DOHH2 (cell line): ENCODE results near the gene RUNX2.

ENCODE experiments used
- H3F3A ChIP-seq: fragments of 200-600 bp; sonication (generic), shearing (Covaris generic); 2 replicates; pipeline ENCODE4 v1.6.0; 2016; ENCODE audit warnings: antibody characterized with exemption, mild to moderate bottlenecking; ENCODE audit not compliant: control insufficient read depth, insufficient read depth
- H3K27ac ChIP-seq: fragments of 200-600 bp; sonication (generic); 2 replicates; pipeline ENCODE4 v1.5.1; 2014; ENCODE audit warnings: low read depth, mild to moderate bottlenecking, low read length, moderate library complexity
- H3K27me3 ChIP-seq: fragments of 200-600 bp; sonication (generic); 2 replicates; pipeline ENCODE4 v1.6.1; 2014; ENCODE audit warnings: mild to moderate bottlenecking, low read length, mixed read lengths; ENCODE audit not compliant: control insufficient read depth
- H3K36me3 ChIP-seq: fragments of 200-600 bp; sonication (generic); 2 replicates; pipeline ENCODE4 v1.6.1; 2014; ENCODE audit warnings: mild to moderate bottlenecking, low read length, moderate library complexity, mixed read lengths; ENCODE audit not compliant: control insufficient read depth
- H3K4me1 ChIP-seq: fragments of 200-600 bp; sonication (generic); 2 replicates; pipeline ENCODE4 v1.6.1; 2014; ENCODE audit warnings: mild to moderate bottlenecking, low read length, mixed read lengths; ENCODE audit not compliant: control insufficient read depth
- H3K4me2 ChIP-seq: fragments of 200-600 bp; sonication (generic); 2 replicates; pipeline ENCODE4 v1.6.0; 2014; ENCODE audit warnings: mild to moderate bottlenecking, low read length, moderate library complexity
- H3K4me3 ChIP-seq: fragments of 200-600 bp; sonication (generic); 2 replicates; pipeline ENCODE4 v1.5.1; 2014; ENCODE audit warnings: mild to moderate bottlenecking, low read length, mixed read lengths
- H3K79me2 ChIP-seq: fragments of 200-600 bp; sonication (generic); 2 replicates; pipeline ENCODE4 v1.6.1; 2014; ENCODE audit warnings: mild to moderate bottlenecking, low read length, mixed read lengths; ENCODE audit not compliant: control insufficient read depth
- H3K9me2 ChIP-seq: fragments of 200-600 bp; sonication (generic); replicated peaks from 2 replicates; pipeline ENCODE4 v1.6.1; 2014; ENCODE audit warnings: mild to moderate bottlenecking, low read length, mixed read lengths; ENCODE audit not compliant: control insufficient read depth
- H3K9me3 ChIP-seq: fragments of 200-600 bp; sonication (generic); 2 replicates; pipeline ENCODE4 v1.6.1; 2014; ENCODE audit warnings: antibody characterized with exemption, low read length, mixed read lengths; ENCODE audit not compliant: control insufficient read depth, insufficient read depth
- H4K20me1 ChIP-seq: fragments of 200-600 bp; sonication (generic); 2 replicates; pipeline ENCODE4 v1.6.0; 2014; ENCODE audit warnings: low read depth, mild to moderate bottlenecking, antibody characterized with exemption, low read length, moderate library complexity; ENCODE audit not compliant: control insufficient read depth, insufficient read depth
- EZH2phosphoT487 ChIP-seq: fragments of 200-600 bp; sonication (generic); IDR thresholded peaks from 2 replicates; pipeline ENCODE4 v1.6.1; 2017; ENCODE audit warnings: borderline replicate concordance, mild to moderate bottlenecking, antibody characterized with exemption, low read length, moderate library complexity, mixed read lengths
- TF ChIP-seq, protein P1 (sequence below): fragments of 200-600 bp; sonication (generic); IDR thresholded peaks from one replicate; pipeline ENCODE4 v1.5.1; 2014; ENCODE audit warnings: antibody characterized with exemption, mild to moderate bottlenecking, low read depth, low read length; ENCODE audit not compliant: poor library complexity, severe bottlenecking

RUNX2 gene

DNA sequence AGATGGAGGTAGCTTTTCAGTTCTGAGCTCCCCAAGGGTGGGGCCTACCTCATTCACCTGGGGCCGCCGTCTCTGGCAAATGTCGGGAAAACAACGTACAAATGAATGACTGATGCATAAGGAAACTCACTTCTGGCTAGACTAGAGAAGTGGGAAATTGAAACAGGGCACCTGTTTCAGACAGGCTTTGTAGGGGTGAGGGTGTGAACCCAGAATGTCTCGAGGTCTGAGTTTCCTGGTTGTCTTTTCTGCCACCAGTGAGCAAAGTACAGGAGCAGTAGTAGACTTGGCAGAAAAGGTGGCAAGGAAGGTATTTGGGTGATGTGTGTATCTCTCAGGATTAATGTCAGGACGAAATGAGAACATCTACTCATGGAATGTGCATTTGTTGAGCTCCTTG lies 379.0 kb downstream of the RUNX2 start:
- H3K27ac ChIP-seq: no peak overlapping the region
- H3K27me3 ChIP-seq: no peaks in the 10 kb centered on the region
- TF ChIP-seq, protein P1, sequence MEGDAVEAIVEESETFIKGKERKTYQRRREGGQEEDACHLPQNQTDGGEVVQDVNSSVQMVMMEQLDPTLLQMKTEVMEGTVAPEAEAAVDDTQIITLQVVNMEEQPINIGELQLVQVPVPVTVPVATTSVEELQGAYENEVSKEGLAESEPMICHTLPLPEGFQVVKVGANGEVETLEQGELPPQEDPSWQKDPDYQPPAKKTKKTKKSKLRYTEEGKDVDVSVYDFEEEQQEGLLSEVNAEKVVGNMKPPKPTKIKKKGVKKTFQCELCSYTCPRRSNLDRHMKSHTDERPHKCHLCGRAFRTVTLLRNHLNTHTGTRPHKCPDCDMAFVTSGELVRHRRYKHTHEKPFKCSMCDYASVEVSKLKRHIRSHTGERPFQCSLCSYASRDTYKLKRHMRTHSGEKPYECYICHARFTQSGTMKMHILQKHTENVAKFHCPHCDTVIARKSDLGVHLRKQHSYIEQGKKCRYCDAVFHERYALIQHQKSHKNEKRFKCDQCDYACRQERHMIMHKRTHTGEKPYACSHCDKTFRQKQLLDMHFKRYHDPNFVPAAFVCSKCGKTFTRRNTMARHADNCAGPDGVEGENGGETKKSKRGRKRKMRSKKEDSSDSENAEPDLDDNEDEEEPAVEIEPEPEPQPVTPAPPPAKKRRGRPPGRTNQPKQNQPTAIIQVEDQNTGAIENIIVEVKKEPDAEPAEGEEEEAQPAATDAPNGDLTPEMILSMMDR: no peak
- TF ChIP-seq EZH2phosphoT487: no peak
- no peaks in the 10 kb centered on the region for H3K9me2 ChIP-seq
- no peak overlapping the region for H3K4me3 ChIP-seq
- H3K36me3 ChIP-seq: no peaks in the 10 kb centered on the region
- no peaks in the 10 kb centered on the region for H3F3A ChIP-seq
- H3K4me1 ChIP-seq: peaks cover 15% of the 10 kb centered on the region
- no peak overlapping the region for H3K4me2 ChIP-seq
- H4K20me1 ChIP-seq: no peaks in the 10 kb centered on the region
- H3K9me3 ChIP-seq: no peaks in the 10 kb centered on the region
- no peaks in the 10 kb centered on the region for H3K79me2 ChIP-seq

DNA sequence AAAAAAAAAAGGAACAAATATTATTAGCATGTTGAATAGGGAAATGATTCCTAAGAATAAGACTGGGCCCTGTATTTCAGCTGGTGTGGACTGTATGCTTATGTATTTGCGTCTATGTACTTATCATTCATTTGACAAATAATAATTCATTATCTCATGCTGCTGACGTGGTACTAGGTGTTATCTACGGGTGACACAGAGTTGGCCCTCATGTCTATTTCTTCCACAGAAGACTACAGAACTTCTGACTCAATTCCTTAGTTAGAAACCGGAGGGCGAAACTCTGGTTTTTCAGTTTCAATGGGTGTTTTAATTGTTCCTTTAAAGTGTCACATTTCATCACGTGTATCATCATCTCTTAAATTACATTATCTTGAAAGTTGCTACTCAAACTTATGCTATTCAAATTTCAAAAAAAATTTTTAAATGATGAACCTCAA lies 381.7 kb downstream of the RUNX2 start:
- Histone ChIP-seq H3K9me3 (no peaks in the 10 kb centered on the region), H3K27me3 (no peaks in the 10 kb centered on the region; the same call in 1 of the 2 replicates), H3K9me2 (no peaks in the 10 kb centered on the region), H3F3A (no peaks in the 10 kb centered on the region), H3K36me3 (no peaks in the 10 kb centered on the region), H3K27ac (no peak overlapping the region), H3K4me1 (peaks cover 23% of the 10 kb centered on the region), H3K79me2 (no peaks in the 10 kb centered on the region), H4K20me1 (no peaks in the 10 kb centered on the region), H3K4me3 (no peak overlapping the region), H3K4me2 (no peak overlapping the region)
- TF ChIP-seq, protein P1: no peak
- TF ChIP-seq EZH2phosphoT487: no peak

DNA sequence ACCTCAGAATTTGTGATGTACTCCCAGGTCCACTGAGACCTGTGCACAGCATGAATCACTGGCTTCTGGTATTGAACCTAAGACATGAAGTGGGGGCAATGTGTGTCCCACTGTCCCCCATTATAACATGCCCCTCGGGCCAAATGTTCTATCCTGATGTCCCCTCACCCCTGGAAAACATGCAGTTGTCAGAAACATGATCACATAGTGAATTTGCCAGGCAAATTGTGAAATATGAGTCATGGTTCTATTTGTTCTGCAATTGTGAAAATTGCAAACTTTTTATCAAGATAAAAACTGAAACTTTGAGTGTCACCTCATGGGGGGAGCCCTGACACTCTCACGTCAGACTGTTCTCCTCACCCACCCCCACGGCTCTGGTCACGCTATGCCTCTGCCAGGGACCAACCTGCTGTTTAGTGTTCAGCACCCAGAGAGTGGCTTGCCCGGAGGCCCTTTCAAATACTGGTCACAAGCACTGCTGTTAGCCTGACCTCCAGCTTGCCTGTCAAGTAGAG lies 382.2 kb downstream of the RUNX2 start:
- H3K27me3 ChIP-seq: no peaks in the 10 kb centered on the region; the same call in 1 of the 2 replicates

More for the DNA sequence above, 382.2 kb downstream of the RUNX2 start:
- Histone ChIP-seq H4K20me1 (no peaks in the 10 kb centered on the region), H3K4me1 (peaks cover 23% of the 10 kb centered on the region), H3F3A (no peaks in the 10 kb centered on the region), H3K4me2 (no peak overlapping the region), H3K79me2 (no peaks in the 10 kb centered on the region), H3K9me2 (no peaks in the 10 kb centered on the region), H3K36me3 (no peaks in the 10 kb centered on the region), H3K9me3 (no peaks in the 10 kb centered on the region), H3K4me3 (no peak overlapping the region), H3K27ac (no peak overlapping the region)
- TF ChIP-seq, protein P1: no peak
- no peak for TF ChIP-seq EZH2phosphoT487
